22Rv1 (cell line): Measurements from ENCODE around the gene POLR3A.

ENCODE experiments used
- H3K27ac ChIP-seq: fragments of 450-650 bp; 2 replicates; pipeline ENCODE4 v1.5.1; 2017
- CTCF ChIP-seq: fragments of 450-650 bp; IDR thresholded peaks from 2 replicates; pipeline ENCODE4 v1.5.1; 2017; ENCODE audit warnings: mild to moderate bottlenecking
- ZFX ChIP-seq: fragments of 450-650 bp; IDR thresholded peaks from 2 replicates; pipeline ENCODE4 v1.6.1; 2017; ENCODE audit warnings: antibody characterized with exemption, borderline replicate concordance

POLR3A gene

GRCh38 chr10:78045237-78045636, 15.9 kb upstream of the POLR3A start:
- H3K27ac ChIP-seq: no peak overlapping the region
- no peak for TF ChIP-seq ZFX
- no peak for TF ChIP-seq CTCF

GRCh38 chr10:78044699-78045098, 15.4 kb upstream of the POLR3A start:
- no peak for TF ChIP-seq CTCF
- no peak for TF ChIP-seq ZFX
- no peak overlapping the region for H3K27ac ChIP-seq

GRCh38 chr10:78044179-78044578, 14.9 kb upstream of the POLR3A start:
- no peak overlapping the region for H3K27ac ChIP-seq
- TF ChIP-seq CTCF: no peak
- TF ChIP-seq ZFX: no peak

GRCh38 chr10:78042752-78043104, 13.4 kb upstream of the POLR3A start:
- H3K27ac ChIP-seq: peak overlapping the region; percentile 34
- TF ChIP-seq CTCF (no peak), ZFX (no peak)

GRCh38 chr10:78042058-78042751, 12.9 kb upstream of the POLR3A start:
- H3K27ac ChIP-seq: peak overlapping the region; percentile 34
- TF ChIP-seq ZFX (no peak), CTCF (no peak)

GRCh38 chr10:78041170-78042057, 12.1 kb upstream of the POLR3A start:
- no peak for TF ChIP-seq ZFX
- TF ChIP-seq CTCF: no peak
- 0 out of 2 replicates have a peak overlapping the region, but pooled peaks have one; percentile 34 for H3K27ac ChIP-seq

- no peak overlapping the region for H3K27ac ChIP-seq
Measured at GRCh38 chr10:78039743-78040142, 10.4 kb upstream of the POLR3A start.

More at GRCh38 chr10:78039743-78040142, 10.4 kb upstream of the POLR3A start:
- TF ChIP-seq CTCF (no peak), ZFX (no peak)
